ENCODE results near the gene EVA1B. TPM values are rescaled to one million over a fixed set of nuclear protein-coding genes. Genes with fewer than 3 reads are reported as not detected.

Gene EVA1B
- total RNA-seq, 1 donor from 2014 or later = 192 TPM

DNA sequence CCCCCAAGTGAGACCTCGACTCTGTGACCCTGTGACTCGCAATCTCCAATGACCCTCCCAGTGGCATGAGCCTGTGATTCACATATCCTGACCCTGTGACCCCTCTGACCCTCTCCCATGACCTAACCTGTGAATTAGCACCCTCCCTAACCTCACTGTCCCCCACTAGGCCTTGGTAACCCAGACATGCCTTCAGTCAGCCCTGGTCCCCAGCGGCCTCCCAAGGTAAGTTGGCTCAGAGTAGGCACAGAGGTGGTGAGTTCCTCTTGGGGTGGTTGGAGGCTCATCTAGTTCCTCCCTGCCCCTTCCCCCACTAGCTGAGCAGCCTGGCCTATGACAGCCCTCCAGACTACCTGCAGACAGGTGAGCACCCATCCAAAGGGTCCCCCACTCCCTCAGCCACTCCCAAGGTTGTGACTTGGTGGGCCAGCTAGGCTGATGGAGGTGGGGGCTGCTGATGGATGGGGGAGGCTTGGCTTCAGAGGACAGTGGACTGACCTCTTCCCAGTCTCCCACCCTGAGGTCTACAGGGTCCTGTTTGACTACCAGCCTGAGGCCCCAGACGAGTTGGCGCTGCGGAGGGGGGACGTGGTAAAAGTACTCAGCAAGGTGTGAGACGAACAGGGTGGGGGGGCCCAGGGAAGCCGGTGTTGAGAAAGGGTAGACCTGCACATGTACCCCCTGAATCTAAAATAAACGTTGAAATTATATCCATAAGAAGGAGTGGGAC lies 15.7 kb downstream of the EVA1B start:
- no peak for DNase-seq

DNA sequence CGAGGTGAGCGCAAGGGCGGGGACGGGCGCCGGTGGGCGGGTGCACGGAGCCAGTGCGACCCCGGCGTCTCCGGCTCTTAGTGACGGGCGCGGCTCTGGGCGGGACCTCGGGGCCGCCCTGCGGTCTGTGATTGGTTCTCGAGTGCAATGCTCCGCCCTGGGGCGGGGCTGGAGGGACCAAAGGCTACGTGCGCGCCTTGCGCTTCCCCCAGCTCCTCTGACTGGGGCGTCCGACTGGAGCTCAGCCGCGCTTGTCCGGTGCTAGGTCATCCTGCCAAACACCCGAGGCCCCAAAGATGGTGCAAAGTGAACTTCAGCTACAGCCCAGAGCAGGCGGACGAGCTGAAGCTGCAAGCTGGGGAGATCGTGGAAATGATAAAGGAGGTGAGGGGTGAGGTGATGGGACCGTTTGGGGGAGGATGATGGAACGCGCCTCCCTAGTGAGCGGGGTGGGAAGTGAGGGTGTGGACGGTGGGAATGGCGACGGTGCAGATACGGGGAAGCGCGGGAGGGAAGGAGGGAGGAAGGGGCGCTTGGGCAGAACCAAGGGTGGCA lies 16.5 kb downstream of the EVA1B start:
- DNase-seq = peak; percentile 94

DNA sequence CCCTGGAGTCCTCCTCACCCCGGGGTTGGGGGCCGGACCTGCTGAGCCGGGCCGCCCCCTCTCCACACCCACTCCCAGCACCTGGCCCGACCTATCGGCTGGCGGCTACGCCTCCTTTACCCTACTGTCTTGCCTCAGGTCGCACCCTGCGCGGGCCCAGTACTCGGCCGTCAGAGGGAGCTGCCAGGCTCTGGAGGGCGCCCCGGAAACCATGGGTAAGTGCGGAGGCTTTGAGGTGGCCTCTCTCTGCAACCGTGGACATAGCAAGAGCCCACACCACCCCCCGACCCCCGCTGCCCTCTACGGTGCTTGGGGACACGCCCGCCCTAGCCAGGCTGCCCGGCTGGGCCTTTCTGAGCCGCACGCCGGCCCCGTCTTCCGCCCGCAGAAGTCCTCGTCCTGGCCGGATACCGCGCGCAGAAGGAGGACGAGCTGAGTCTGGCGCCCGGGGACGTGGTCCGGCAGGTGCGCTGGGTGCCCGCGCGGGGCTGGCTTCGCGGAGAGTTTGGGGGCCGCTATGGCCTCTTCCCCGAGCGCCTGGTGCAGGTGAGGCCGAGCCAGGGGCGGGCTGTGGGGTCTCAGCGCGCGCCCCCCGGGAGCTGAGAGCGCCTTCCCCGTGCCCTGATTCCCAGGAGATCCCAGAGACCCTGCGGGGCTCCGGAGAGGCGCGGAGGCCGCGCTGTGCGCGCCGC lies 17.1 kb downstream of the EVA1B start, which contains the start of gene SH3D21:
TSS of gene SH3D21 (plus strand) at position 159 of the 692 bp plus-strand sequence. CDS start at position 212, 53 bp downstream.
- peak; percentile 47 for DNase-seq

DNA sequence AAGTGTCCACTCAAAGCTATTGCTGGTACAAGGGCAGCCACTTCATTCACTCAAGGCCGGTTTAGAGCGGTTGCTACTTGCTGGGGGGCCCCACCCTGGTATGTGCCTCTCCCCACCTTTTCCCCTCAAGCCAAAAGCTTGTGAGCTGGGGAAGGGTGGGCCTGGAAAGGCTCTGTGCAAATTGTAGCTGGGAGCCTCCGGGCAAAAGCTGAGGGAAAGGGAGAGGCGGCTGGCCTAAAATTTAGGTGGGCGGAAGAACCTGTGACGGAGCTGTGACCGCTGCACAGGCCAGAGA lies 17.6 kb downstream of the EVA1B start:
- DNase-seq = no peak

DNA sequence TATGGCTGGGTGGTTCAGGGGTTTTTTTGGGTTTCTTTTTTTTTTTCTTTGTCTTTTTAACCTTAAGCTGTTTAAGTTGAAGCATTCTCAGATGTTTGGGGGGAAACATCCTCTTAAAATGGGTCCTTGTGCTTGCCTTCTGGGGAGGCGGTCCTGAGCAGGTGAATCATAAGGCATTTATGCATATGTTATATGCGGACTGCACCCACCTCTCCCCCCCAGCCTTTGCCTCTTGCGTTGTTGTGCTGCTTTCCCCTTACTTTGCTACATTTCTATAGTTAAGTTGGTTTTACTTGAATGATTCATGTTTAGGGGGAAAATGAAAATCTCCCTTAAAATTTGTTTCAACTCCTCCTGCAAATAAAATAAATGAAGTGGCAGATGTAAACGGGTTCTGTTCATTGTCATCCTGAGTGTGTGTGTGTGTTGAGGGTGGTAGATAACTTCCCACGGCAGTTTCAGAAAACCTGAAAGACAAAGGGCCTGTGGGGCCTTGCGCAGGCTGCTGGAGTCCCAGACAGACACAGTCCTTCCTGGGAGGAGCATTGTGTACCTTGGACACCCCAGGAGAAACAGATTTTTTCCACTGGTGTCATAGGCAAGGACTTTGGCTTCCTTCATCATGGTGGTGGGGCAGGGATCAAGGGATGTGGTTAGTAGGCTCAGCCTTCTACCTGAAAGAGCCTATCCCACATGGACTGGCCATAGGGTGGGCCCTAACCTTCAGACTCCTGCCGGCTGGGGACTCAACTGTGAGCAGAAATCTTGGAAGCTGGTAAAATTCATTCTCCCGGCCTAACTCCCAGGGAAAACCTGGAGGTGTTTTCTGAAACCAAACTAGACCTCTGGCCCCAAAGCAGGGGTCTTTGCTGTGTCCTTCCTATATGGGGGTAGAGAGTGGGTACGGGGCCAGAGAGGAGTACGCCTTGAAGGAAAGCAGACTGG lies 18.2 kb downstream of the EVA1B start:
- DNase-seq = no peak

DNA sequence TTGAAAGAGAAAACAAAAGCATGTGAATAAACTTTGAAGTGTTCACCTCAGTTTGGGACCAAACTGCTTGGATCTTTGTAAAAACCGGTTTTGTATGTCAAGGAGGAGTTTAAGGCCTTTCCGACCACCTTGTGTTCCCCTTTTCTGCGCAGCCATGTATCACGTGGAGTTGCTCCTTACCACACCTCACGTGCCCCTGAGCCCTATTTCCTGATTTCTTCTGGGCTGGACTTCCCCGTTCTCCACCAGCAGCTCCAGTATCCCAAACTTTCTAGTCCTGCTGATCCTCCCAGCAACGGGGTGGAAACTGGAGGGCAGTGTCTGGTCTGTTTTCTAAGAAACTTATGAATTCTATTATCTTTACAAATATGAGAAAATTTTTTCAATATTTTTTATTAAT lies 18.9 kb downstream of the EVA1B start:
- DNase-seq = no peak

DNA sequence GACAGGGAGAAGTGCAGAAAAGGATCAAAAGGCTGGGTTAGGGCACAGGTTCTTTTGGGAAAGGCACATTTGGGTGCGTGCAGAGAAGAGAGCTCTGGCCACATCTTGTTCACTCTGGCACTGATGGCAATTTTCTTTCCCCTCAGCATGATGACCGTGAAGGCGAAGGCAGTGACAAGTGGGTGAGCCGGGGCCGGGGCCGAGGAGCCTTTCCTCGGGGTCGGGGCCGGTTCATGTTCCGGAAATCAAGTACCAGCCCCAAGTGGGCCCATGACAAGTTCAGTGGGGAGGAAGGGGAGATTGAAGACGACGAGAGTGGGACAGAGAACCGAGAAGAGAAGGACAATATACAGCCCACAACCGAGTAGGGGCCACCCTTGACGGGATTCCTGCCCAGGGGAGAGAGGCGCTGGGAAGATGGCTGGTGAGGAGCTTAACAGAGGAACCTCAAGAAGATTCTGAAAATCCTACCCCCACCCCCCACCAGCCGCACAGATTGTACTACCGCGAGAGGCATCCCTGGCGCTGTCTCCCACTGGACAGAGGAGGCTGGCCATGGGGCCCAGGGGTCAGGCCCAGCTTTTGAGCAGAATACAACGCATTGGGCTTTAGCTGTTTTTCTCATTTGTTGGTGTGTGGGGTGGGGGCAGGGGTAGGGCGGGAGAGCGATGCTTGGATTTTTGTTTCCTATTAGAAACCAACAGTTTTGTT lies 19.6 kb downstream of the EVA1B start:
- DNase-seq = no peak

DNA sequence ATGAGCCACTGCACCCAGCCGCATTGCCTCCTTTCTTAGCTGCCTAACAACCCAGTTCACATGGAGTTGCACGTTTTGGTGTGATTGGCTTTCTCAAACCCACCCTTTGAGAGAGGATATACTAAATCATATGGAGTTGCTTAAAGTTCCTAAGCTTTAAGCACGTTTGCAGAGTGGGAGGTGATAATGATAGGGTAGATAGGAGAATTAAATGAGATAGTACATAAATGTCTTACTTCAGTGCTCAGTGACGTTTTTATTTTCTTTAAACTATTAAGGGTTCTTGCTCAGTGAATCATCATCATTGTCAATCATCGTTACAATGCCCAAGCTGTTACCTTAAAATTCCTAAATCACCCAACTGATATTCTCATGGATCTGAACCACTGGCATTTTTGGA lies 20.2 kb downstream of the EVA1B start:
- DNase-seq = no peak

DNA sequence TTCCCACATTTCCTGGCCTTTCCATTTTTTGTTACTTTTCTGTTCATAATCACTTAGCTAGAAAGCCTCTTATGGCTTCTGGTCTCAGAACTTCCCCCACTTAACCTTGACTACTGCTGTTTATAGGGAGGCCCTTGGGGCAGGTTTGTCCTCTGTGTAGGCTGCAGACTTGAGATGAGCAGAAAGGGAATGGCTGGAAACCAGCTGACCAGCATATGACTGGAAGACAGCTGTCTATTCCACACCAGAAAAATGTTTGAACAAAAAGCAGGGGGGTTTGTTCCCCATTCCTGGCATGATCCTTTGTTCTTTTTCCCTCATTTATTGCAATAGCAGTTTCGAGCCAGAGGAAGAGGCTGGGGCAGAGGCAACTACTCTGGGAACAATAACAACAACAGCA lies 22.2 kb downstream of the EVA1B start:
- no peak for DNase-seq

DNA sequence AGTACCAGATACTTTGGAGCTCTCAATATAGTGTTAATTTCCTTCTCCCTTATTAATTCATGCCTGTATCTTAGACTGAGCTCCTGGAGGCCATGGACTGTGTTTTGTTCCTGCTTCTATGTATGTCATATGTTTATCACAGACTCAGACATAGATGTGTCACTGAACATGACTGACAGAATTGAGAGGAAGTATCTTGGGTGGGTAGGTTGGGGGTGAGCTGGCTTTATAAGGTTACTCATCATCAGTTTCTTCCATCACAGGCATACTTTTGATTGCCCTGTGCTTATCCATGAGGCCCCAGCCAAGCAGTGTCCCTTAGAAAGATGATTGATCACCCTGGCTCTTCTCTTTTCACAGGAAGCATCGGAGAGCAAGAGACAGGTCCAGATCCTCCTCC lies 22.9 kb downstream of the EVA1B start:
- peak; percentile 40 for DNase-seq

DNA sequence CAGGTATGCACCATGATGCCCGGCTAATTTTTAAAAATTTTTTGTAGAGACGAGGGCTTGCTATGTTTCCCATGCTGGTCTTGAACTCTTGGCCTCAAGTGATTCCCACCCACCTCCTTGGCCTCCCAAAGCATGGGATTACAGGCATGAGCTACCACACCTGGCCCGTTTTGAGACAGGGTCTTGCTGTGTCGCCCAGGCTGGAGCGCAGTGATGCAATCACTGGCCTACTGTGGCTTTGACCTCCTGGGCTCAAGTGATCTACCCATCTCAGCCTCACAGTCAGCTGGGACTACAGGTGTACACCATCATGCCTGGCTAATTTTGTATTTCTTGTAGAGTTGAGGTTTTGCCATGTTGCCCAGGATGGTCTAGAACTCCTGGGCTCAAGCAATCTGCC lies 24.8 kb downstream of the EVA1B start:
- DNase-seq = no peak

DNA sequence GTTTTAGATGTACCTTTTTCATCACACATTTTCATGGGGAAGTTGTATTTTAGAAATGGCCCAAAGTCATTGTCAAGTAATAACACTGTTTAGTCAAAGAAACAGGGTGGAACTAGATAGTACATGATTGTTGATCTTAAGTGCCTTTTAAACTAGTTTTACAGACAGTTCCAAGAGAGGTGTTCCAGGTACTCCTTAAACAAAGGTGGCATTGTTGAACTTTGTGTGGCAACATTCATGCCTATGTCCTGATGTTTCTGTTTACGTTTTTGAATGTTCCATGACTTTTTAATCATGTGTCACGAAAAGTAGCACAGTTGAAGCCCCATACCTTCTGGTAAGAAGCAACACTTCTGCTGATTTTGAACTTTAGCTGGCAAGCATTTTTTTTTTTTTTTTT lies 26.4 kb downstream of the EVA1B start:
- no peak for DNase-seq

DNA sequence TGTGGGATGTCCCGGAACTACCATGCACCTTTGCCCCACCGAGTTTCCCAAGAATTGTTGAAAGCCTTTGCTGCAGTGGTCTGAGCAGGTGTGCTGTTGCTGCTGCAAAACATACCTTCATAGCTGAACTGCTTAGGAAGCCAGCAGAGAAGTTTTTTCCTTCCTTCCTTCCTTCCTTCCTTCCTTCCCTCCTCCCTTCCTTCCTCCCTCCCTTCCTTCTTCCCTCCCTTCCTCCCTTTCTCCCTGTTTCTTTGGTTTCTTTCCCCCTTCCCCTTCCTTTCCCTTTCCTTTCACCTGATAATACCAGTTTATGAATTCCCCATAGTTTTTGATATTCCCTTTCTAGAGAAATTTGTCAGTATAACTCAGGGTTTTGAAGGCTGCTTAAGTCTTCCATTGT lies 28.1 kb downstream of the EVA1B start:
- no peak for DNase-seq

DNA sequence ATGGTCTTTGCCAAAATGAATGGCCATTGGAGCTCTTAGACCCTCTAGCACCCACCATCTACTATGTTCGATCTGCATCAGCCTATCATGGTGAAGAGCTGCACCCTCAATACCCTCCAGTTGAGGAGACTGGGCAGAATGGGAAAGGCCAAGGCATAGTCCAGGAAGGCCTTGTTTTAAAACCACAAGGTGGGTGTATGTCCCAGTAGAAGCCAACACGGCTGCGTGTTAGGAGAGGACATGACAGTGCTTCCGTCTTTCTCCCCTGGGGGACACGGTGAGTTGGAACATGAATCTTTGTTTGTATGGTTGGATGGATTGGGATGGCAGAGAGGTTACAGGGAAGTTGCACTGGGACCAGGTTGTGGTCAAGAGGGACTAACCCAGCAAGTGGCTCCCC lies 35.9 kb downstream of the EVA1B start:
- DNase-seq = no peak

DNA sequence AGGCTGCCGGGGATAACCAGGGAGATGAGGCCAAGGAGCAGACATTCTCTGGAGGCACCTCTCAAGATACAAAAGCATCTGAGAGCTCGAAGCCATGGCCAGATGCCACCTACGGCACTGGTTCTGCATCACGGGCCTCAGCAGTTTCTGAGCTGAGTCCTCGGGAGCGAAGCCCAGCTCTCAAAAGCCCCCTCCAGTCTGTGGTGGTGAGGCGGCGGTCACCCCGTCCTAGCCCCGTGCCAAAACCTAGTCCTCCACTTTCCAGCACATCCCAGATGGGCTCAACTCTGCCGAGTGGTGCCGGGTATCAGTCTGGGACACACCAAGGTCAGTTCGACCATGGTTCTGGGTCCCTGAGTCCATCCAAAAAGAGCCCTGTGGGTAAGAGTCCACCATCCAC lies 36.6 kb downstream of the EVA1B start:
- no peak for DNase-seq

DNA sequence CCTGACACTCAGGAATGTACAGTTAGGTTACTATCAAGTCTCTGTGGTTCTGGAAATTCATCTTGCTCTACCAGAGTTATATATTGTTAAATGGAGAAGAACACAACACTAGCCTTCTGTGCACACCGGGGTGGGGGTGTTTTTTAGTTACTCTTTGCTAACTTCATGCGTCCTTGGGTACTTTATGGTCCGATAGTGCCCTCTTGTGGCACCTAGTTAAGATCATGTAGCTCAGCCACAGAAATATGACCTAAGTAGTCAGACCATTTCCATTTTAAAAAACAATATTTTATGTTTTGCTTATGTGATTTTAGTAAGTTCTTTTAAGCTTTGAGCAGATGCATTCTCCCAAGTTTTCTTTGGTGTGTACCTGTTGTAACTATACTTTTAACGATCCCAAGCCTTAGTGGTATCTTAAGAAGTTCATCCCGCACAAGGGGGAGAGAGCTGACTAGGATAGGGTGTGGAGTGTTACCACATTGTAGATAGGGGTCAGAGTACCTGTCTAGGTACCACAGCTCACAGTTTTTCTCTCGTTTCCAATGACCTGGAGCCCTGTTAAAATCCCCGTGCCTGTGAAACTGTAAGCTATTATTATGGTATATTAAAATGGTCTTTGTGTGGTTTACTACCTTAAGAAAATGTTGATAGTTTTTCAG lies 37.9 kb downstream of the EVA1B start:
- DNase-seq = peak; percentile 95

DNA sequence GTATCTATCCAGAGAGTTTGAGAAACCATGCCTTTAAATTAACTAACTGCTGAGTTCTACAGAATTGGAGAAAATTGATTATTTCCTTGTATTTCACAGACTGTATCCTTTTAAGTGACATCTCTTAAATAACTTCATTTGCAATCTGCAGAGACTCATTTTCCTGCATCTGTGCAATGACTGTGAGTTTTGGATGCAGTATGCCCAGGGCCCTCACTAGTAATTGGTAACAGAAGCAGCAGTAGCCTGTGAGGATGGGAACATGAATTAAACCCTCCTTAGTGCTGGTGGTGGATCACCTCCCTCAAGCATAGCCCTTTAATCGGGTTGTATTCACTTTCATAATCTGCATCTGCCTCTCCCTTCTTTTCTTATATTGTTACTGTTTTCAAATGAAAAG lies 38.9 kb downstream of the EVA1B start:
- no peak for DNase-seq

DNA sequence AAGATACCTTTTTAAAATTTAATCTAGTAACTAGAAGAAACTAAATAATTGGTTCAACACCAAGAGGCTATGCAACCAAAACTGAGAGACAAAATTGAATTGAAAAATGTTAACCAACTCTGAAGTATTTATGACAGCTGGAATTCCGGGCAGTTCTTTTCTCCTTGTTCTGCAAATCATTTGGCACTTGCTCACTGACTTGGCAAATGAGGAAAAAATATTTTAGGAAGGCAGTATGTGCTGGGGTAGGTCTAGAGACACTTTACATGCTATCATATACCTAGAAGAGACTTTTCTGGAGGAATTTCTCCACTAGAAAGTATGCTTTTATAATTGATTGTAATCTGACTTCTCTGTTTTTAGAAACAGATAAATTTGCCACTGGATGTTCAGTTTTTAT lies 39.4 kb downstream of the EVA1B start:
- DNase-seq = no peak

DNA sequence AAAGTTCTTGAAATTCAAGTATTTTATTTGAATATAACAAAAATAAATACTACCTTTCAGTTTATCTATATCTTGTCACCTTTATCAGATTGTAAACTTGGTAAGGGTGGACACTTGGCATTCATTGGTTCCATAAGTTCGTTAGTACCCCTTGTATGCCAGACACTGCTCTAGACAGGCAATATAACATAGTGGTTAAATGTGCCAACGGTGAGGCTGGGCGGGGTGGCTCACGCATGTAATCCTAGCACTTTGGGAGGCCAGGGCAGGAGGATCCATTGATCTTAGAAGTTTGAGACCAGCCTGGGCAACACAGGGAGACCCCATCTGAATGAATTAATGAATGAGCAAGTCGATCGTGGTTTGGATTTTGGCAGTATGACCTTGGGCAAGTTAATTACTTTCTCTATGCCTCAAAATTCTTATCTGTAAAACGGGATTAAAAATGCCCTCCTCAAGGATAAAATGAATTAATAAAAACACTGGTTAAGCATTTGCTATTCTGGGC lies 43.6 kb downstream of the EVA1B start:
- no peak for DNase-seq

DNA sequence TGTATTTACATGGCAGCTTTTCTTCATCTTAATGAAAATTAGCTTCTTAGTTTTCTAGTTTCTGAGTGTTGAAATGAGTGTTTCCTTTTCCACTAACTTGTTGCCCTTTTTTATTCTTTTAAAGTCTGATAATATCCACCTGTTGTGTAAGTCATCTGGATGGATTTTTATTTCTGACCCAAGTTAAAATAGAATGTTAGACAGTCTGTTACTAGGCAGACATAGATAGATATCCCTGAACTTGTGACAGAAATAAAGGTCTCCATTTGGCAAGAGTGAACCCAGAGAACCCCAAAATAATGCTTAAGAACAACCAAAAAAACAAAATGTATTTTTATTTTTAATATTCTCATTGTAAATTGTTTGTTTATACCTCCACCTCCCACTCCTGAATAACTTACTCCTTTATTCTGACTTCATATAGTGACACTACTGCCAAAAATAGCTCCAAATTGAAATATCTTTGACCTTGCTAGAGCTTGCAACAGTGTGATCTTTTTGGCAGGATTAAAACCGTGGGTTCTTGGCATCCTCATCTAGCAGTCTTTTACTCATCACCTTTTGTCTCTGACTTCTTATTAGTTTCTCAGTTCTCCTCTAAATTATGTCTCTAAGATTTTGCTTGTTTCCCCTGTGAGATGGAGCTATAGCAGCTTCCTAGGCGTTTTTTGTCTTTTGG lies 44.2 kb downstream of the EVA1B start:
- DNase-seq = no peak

DNA sequence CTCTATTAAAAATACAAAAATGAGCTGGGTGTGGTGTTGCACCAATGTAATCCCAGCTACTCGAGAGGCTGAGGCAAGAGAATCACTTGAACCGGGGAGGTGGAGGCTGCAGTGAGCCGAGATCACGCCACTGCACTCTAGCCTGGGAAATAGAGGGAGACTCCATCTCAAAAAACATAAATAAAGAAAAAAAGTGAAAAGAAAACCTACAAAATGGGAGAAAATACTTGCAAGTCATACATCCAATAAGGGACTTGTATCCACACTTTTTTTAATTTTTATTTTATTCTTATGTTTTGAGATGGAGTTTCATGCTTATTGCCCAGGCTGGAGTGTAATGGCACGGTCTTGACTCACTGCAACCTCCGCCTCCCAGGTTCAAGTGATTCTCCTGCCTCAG lies 46.8 kb downstream of the EVA1B start:
- DNase-seq = no peak
